HEK293T (cell line): ENCODE data around the gene VAV2.

Experiments
- BHLHE40 ChIP-seq: fragments of 450-650 bp; IDR thresholded peaks from 2 replicates; pipeline ENCODE4 v1.6.1; 2016; ENCODE audit warnings: mild to moderate bottlenecking, moderate library complexity, borderline replicate concordance
- FOXA1 ChIP-seq: fragments of 450-650 bp; IDR thresholded peaks from 2 replicates; pipeline ENCODE4 v1.6.1; 2016; ENCODE audit warnings: mild to moderate bottlenecking
- FOXM1 ChIP-seq: fragments of 450-650 bp; IDR thresholded peaks from 2 replicates; pipeline ENCODE4 v1.6.1; 2017; ENCODE audit warnings: mild to moderate bottlenecking, borderline replicate concordance
- HDGF ChIP-seq: fragments of 450-650 bp; IDR thresholded peaks from 2 replicates; pipeline ENCODE4 v1.6.1; 2017; ENCODE audit warnings: antibody characterized with exemption, borderline replicate concordance
- L3MBTL2 ChIP-seq: fragments of 450-650 bp; conservative IDR thresholded peaks from 2 replicates; pipeline ENCODE4 v1.6.1; 2016; ENCODE audit warnings: mild to moderate bottlenecking
- SP1 ChIP-seq: fragments of 450-650 bp; IDR thresholded peaks from 2 replicates; pipeline ENCODE4 v1.6.1; 2017
- TARDBP ChIP-seq: fragments of 450-650 bp; IDR thresholded peaks from 2 replicates; pipeline ENCODE4 v1.6.1; 2016
- ZNF384 ChIP-seq: fragments of 450-650 bp; IDR thresholded peaks from 2 replicates; pipeline ENCODE4 v1.6.1; 2016

GRCh38 chr9:133795049-133795448, 197.1 kb downstream of the VAV2 start:
- TF ChIP-seq BHLHE40 = no peak
- TF ChIP-seq FOXM1 = no peak
- TF ChIP-seq SP1 = no peak
- TF ChIP-seq FOXA1 = no peak
- no peak for TF ChIP-seq TARDBP
- no peak for TF ChIP-seq L3MBTL2
- no peak for TF ChIP-seq HDGF
- TF ChIP-seq ZNF384 = no peak
